Transverse colon (tissue), 4 donors: Measurements from ENCODE around the gene NPIPA5. TPM values are rescaled to one million over a fixed set of nuclear protein-coding genes. Genes with fewer than 3 reads are reported as not detected.
A peak's percentile ranks its signal among the peaks of the same experiment; 100 is the strongest.
"Not testable (repeated sequence)": the region's sequence is repeated elsewhere in the genome, so short reads cannot be mapped to it uniquely, and the experiment has no call there.

Source experiments
- DNase-seq: peaks from one replicate; pipeline ENCODE4 v3.0.0-alpha.2; 2019
- H3K27ac ChIP-seq, 4 donors: fragments of 200-600 bp; sonication (generic); 2 replicates each; pipeline ENCODE4 v1.5.1; 2016 to 2018; ENCODE audit warnings: inconsistent platforms in 4 of 4
- H3K27me3 ChIP-seq: fragments of 200-600 bp; sonication (generic); 2 replicates; pipeline ENCODE4 v1.5.1; 2017; ENCODE audit warnings: inconsistent platforms
- H3K36me3 ChIP-seq, 4 donors: fragments of 200-600 bp; sonication (generic); 2 replicates each; pipeline ENCODE4 v1.5.1; 2017 to 2019; ENCODE audit warnings: inconsistent platforms in 4 of 4
- H3K4me1 ChIP-seq, 4 donors: fragments of 200-600 bp; sonication (generic); 2 replicates each; pipeline ENCODE4 v1.5.1; 2017 to 2020; ENCODE audit warnings: inconsistent platforms in 4 of 4
- H3K4me3 ChIP-seq, 4 donors: fragments of 200-600 bp; sonication (generic); 1 replicate in 1 of 4; 2 replicates in 3 of 4; pipeline versions ENCODE4 v1.5.1 to v1.6.1; 2017 to 2019; ENCODE audit warnings: inconsistent platforms in 4 of 4
- H3K9me3 ChIP-seq, 2 donors: fragments of 200-600 bp; sonication (generic); 2 replicates each; pipeline ENCODE4 v1.5.1; 2017 to 2019; ENCODE audit warnings: inconsistent platforms in 2 of 2
- EP300 ChIP-seq: sonication (generic); formaldehyde crosslinking; IDR thresholded peaks from one replicate; pipeline ENCODE4 v1.6.1; 2017; ENCODE audit warnings: antibody characterized with exemption, low read depth
- POLR2A ChIP-seq: fragments of 450-650 bp; IDR thresholded peaks from one replicate; pipeline ENCODE4 v1.6.1; 2016; ENCODE audit warnings: antibody characterized with exemption, mild to moderate bottlenecking, moderate library complexity
- POLR2AphosphoS5 ChIP-seq, 3 donors: sonication (generic); formaldehyde crosslinking; IDR thresholded peaks; one replicate each; pipeline ENCODE4 v1.6.1; 2016; ENCODE audit warnings: antibody characterized with exemption in 3 of 3
- WGBS, 2 donors: methylation state at CpG; one replicate each; pipeline ENCODE4 v1.1.5; 2018; ENCODE audit warnings: low coverage in 1 of 2; 5-methylcytosine and 5-hydroxymethylcytosine counted together
- in situ Hi-C, 4 donors: fragments of 200-750 bp; cut with MboI; loops; one replicate each; pipeline versions ENCODE4 v1.15.0 to v1.15.1; 2017; ENCODE audit warnings: low sequenced_read_pairs in 3 of 4, low pct_ligation_motif_present in 1 of 4, low pct_unique_long_range_greater_than_20kb in 1 of 4
- intact Hi-C: fragments of 100-400 bp; cut with DNase I; formaldehyde crosslinking; loops from one replicate; pipeline ENCODE4 v1.15.1; 2023; ENCODE audit warnings: low total_unique reads
- total RNA-seq, 4 donors: library from RNA; depleted of rRNA; stranded (reverse); fragments of >200 nt; gene quantifications; one replicate each; pipeline ENCODE4 v1.1.0, GENCODE V29; 2016
- TF ChIP-seq, protein P1 (sequence below), 5 experiments: fragments of 200-600 bp in 3 of 5; fragments of 450-650 bp in 2 of 5; sonication (generic) in 3 of 5; IDR thresholded peaks; 1 replicate in 2 of 5; 2 replicates in 3 of 5; pipeline ENCODE4 v1.5.1; 2016 to 2017; ENCODE audit warnings: antibody characterized with exemption in 5 of 5, inconsistent platforms in 3 of 5, mild to moderate bottlenecking in 2 of 5, moderate library complexity in 1 of 5

Gene NPIPA5
- total RNA-seq = 10 to 100 TPM in 2 of 4 donors, 1 to 10 TPM in 1, not detected in 1; 6.3 to 39.4 (median 10.8) TPM

DNA sequence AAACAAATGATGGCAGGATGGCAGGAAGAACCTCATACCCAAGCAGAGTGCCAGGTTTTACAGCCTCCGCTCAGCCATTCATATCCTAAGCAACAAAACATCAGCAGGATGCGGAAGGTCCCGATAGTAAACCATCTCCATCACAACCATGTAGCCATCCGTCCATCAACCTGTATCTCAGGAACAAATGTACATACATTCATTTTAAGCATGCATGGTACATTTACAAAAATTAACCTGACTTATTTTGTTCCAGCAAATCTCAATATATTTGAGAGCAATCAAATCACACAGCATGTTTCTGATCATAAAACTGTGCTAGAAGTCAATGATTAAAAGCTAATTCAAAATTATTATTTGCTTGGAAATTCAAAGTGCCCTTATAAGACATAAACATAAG is at the start of gene NPIPA5:
Gene NPIPA5, minus strand, starts transcription at position 101 of the 400 bp plus-strand sequence. Its CDS starts 0 bp downstream, at position 101.
- H3K27me3 ChIP-seq, H3K27ac ChIP-seq, H3K36me3 ChIP-seq, H3K4me1 ChIP-seq, H3K4me3 ChIP-seq, DNase-seq, in situ Hi-C loops, H3K9me3 ChIP-seq, intact Hi-C loops: not testable (repeated sequence)
- no CpG with 5 or more reads among the region's 4 CpGs for whole genome bisulfite sequencing, 2 donors

DNA sequence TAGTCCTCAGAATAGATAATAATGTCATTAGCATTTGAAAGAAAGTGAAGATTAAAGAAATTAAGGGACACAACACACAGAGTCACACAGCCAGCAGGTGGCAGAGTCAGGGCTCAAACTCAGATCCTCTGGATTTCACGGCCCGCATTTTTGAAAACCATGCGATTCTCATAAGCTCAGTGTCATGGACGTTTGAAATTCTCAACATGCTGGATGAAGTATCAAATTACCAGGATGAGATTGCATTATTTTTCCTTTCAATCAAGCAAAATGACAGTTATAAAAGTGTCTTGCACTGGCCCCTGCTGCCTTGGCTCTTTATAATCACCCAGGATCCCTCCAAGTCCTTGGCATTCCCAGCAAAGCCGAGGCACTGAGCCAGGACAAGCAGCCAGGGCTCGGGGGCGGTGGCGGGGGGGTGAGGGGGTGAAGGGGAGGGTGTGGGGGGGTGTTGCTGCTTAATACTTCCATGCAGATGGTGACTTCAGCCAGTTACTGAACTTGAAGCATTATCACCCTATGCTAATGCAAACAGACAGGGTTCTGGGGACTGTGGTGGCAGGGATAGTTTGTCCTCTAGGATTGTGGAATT is 49.6 kb upstream of the NPIPA5 start:
- peak overlapping the region in 3 of 4 donors; percentile 1 to 34 (median 25) for H3K27ac ChIP-seq
- in situ Hi-C loops = loop anchor here in 1 of 4 donors (25.0 kb wide), 1 partner anchor 110 kb away; no protein-coding TSS in a partner anchor
- 0 to 8% methylated on average over 4 to 8 of the region's 8 CpGs for WGBS, 2 donors

DNA sequence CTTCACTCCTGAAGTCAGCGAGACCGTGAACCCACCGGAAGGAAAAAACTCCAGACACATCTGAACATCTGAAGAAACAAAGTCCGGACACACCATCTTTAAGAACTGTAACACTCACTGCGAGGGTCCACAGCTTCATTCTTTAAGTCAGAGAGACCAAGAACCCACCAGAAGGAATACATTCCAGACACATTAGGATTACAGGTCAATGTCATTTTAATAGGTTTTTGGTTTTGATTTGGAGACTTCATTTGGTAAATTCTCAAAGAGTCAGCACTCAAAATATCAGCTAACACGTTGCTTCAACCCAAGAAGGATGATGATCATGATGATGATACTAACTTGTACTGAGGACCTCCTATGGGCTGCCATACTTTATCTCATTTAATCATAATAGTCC is 48.7 kb upstream of the NPIPA5 start:
- intact Hi-C loops (no loop called here), in situ Hi-C loops (loop anchor here in 1 of 4 donors (25.0 kb wide), 1 partner anchor 111 kb away; no protein-coding TSS in a partner anchor)
- no peak overlapping the region for H3K27ac ChIP-seq
- H3K9me3 ChIP-seq = no peaks in the 10 kb centered on the region
- no peak for DNase-seq
- WGBS, 2 donors = 78 to 100% methylated on average over 1 to 6 of the region's 6 CpGs
- no peaks in the 10 kb centered on the region for H3K36me3 ChIP-seq
- no peaks in the 10 kb centered on the region for H3K27me3 ChIP-seq
- TF ChIP-seq, protein P1, sequence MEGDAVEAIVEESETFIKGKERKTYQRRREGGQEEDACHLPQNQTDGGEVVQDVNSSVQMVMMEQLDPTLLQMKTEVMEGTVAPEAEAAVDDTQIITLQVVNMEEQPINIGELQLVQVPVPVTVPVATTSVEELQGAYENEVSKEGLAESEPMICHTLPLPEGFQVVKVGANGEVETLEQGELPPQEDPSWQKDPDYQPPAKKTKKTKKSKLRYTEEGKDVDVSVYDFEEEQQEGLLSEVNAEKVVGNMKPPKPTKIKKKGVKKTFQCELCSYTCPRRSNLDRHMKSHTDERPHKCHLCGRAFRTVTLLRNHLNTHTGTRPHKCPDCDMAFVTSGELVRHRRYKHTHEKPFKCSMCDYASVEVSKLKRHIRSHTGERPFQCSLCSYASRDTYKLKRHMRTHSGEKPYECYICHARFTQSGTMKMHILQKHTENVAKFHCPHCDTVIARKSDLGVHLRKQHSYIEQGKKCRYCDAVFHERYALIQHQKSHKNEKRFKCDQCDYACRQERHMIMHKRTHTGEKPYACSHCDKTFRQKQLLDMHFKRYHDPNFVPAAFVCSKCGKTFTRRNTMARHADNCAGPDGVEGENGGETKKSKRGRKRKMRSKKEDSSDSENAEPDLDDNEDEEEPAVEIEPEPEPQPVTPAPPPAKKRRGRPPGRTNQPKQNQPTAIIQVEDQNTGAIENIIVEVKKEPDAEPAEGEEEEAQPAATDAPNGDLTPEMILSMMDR (IDR thresholded peaks at IDR 0.05) = no peak
- no peak for TF ChIP-seq POLR2AphosphoS5 (IDR thresholded peaks at IDR 0.05)
- no peak for TF ChIP-seq EP300
- TF ChIP-seq POLR2A = no peak
- peaks cover 0 to 5% (median 3%) of the 10 kb centered on the region in 4 donors for H3K4me1 ChIP-seq
- no peak overlapping the region for H3K4me3 ChIP-seq

More for the DNA sequence above, 49.6 kb upstream of the NPIPA5 start:
- intact Hi-C loops = no loop called here
- Histone ChIP-seq H3K27me3 (peaks cover under 1% of the 10 kb centered on the region), H3K9me3 (no peaks in the 10 kb centered on the region), H3K4me3 (no peak overlapping the region), H3K36me3 (no peaks in the 10 kb centered on the region), H3K4me1 (peaks cover 0 to 5% (median 3%) of the 10 kb centered on the region in 4 donors)
- DNase-seq = peak; percentile 55
- TF ChIP-seq, protein P1 (IDR thresholded peaks at IDR 0.05) = peak; percentile 53 to 74 (median 62)
- peak in 1 of 3 donors; percentile 23 for TF ChIP-seq POLR2AphosphoS5 (IDR thresholded peaks at IDR 0.05)
- no peak for TF ChIP-seq POLR2A
- no peak for TF ChIP-seq EP300

DNA sequence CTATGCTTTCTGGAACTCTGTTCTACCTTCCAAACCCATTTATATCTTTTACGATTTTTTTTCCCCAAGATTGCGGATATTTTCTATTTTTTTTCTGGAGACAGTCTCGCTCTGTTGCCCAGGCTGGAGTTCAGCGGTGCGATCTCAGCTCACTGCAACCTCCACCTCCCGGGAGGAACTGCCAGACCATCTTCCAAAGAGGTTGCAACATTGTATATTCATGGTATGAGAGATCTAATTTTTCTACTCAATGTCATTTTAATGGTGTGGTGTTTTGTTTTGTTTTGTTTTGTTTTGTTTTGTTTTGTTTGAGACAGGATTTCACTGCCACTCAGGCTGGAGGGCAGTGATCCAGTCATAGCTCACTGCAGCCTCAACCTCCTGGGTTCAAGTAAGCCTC is 47.8 kb upstream of the NPIPA5 start:
- intact Hi-C loops (no loop called here), in situ Hi-C loops (loop anchor here in 1 of 4 donors (25.0 kb wide), 1 partner anchor 111 kb away; no protein-coding TSS in a partner anchor)
- no peak for DNase-seq
- TF ChIP-seq EP300 (no peak), POLR2AphosphoS5 (IDR thresholded peaks at IDR 0.05) (no peak), POLR2A (no peak)
- TF ChIP-seq, protein P1 (IDR thresholded peaks at IDR 0.05) = no peak
- Histone ChIP-seq H3K27me3 (no peaks in the 10 kb centered on the region), H3K9me3 (no peaks in the 10 kb centered on the region), H3K4me1 (peaks cover 0 to 5% (median 3%) of the 10 kb centered on the region in 4 donors), H3K36me3 (no peaks in the 10 kb centered on the region), H3K4me3 (no peak overlapping the region), H3K27ac (no peak overlapping the region)
- 77 to 91% methylated on average over 6 of the region's 6 CpGs for WGBS, 2 donors
